HG03439 (cell line): ENCODE results near the gene ACTL10.

Experiments used
- ATAC-seq: cut with Tn5 transposase; IDR thresholded peaks from one replicate; pipeline ENCODE4 v1.9.1; 2021; ENCODE audit warnings: mild to moderate bottlenecking, moderate library complexity; ENCODE audit not compliant: unreplicated experiment

ACTL10 gene

GRCh38 chr20:33663161-33664084, 3.3 kb upstream of the ACTL10 start:
- peak; percentile 32 for ATAC-seq

GRCh38 chr20:33664085-33664761, 2.5 kb upstream of the ACTL10 start:
- no peak for ATAC-seq

GRCh38 chr20:33664762-33665144, 2.0 kb upstream of the ACTL10 start:
- no peak for ATAC-seq

GRCh38 chr20:33667245-33667675, 517 bp downstream of the ACTL10 start:
- ATAC-seq: peak; percentile 17

GRCh38 chr20:33667676-33668465, 1.1 kb downstream of the ACTL10 start:
- peak; percentile 38 for ATAC-seq

- ATAC-seq: no peak
These were observed 1.9 kb downstream of the ACTL10 start for GRCh38 chr20:33668466-33669155.

GRCh38 chr20:33669224-33669623, 2.5 kb downstream of the ACTL10 start:
- ATAC-seq: no peak

GRCh38 chr20:33669873-33670640, 3.3 kb downstream of the ACTL10 start:
- no peak for ATAC-seq

GRCh38 chr20:33670715-33671499, 4.2 kb downstream of the ACTL10 start:
- ATAC-seq: no peak

- ATAC-seq: no peak
These were observed 5.0 kb downstream of the ACTL10 start for GRCh38 chr20:33671573-33672288.

- ATAC-seq: no peak
These were observed 5.8 kb downstream of the ACTL10 start for GRCh38 chr20:33672426-33673113.

- no peak for ATAC-seq
These were observed 6.3 kb downstream of the ACTL10 start for GRCh38 chr20:33673114-33673409.

GRCh38 chr20:33673410-33674293, 6.9 kb downstream of the ACTL10 start:
- no peak for ATAC-seq

GRCh38 chr20:33674294-33675135, 7.8 kb downstream of the ACTL10 start, which contains the start of gene NECAB3:
TSS of gene NECAB3 (minus strand) at chr20:33674428. CDS start at chr20:33674352, 76 bp downstream.
- ATAC-seq: peak; percentile 56

GRCh38 chr20:33675136-33675959, 8.6 kb downstream of the ACTL10 start:
- no peak for ATAC-seq
